Brain microvascular endothelial cell (primary cell): ENCODE results near the gene USP12.
A peak's percentile ranks its signal among the peaks of the same experiment; 100 is the strongest.
"Not testable (repeated sequence)": the region's sequence is repeated elsewhere in the genome, so short reads cannot be mapped to it uniquely, and the experiment has no call there.

Experiments used
- DNase-seq: peaks from one replicate; pipeline ENCODE4 v3.0.0-alpha.2; 2020
- H3K27ac ChIP-seq: fragments of 250-450 bp; sonication (Bioruptor Pico); 2 replicates; pipeline ENCODE4 v1.5.1; 2020; ENCODE audit warnings: mild to moderate bottlenecking, moderate library complexity
- H3K27me3 ChIP-seq: fragments of 250-450 bp; sonication (Bioruptor Pico); replicated peaks from 2 replicates; pipeline ENCODE4 v1.5.1; 2020; ENCODE audit warnings: mild to moderate bottlenecking
- H3K36me3 ChIP-seq: fragments of 250-450 bp; sonication (Bioruptor Pico); replicated peaks from 2 replicates; pipeline ENCODE4 v1.5.1; 2020; ENCODE audit warnings: mild to moderate bottlenecking
- H3K4me3 ChIP-seq: 2 replicates; pipeline ENCODE4 v1.5.1; 2011; ENCODE audit warnings: low read depth, mild to moderate bottlenecking, control low read depth, low read length, moderate library complexity
- CTCF ChIP-seq: IDR thresholded peaks from 2 replicates; pipeline ENCODE4 v1.5.1; 2011; ENCODE audit warnings: low read depth, mild to moderate bottlenecking, moderate library complexity, low read length, control low read depth, inconsistent platforms; ENCODE audit errors: missing control alignments
- in situ Hi-C: cut with HindIII; loops from 2 replicates; pipeline ENCODE4 v1.10.0; 2017; ENCODE audit warnings: low sequenced_read_pairs, low pct_ligation_motif_present

USP12 gene, protein sequence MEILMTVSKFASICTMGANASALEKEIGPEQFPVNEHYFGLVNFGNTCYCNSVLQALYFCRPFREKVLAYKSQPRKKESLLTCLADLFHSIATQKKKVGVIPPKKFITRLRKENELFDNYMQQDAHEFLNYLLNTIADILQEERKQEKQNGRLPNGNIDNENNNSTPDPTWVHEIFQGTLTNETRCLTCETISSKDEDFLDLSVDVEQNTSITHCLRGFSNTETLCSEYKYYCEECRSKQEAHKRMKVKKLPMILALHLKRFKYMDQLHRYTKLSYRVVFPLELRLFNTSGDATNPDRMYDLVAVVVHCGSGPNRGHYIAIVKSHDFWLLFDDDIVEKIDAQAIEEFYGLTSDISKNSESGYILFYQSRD

GRCh38 chr13:27171244-27171826, at the start of gene USP12:
TSS of gene USP12 (minus strand) at chr13:27171811. CDS start at chr13:27171639, 172 bp downstream.
- peak within 1 kb of the TSS; percentile 71 for H3K4me3 ChIP-seq
- TF ChIP-seq CTCF: peak; percentile 7
- in situ Hi-C loops: no loop called here
- no peaks in the 10 kb centered on the region for H3K27me3 ChIP-seq
- H3K27ac ChIP-seq: peak within 1 kb of the TSS; percentile 93
- no peak for DNase-seq
- H3K36me3 ChIP-seq: no peaks in the 10 kb centered on the region

DNA sequence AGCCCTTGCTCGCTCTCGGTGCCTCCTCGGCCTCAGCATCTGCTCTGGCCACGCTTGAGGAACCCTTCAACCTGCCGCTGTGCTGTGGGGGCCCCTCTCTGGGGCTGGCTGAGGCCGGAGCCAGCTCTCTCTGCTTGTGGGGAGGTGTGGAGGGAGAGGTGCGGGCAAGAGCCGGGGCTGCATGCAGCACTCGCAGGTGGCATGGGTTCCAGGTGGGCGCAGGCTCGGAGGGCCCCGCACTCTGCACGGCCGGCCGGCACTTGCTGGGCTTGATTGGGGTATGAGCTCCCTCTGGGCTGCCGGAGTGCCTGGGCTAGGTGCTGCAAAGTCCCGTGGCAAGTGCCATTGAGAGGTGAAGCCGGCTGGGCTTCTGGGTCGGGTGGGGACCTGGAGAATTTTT, 48.0 kb upstream of the USP12 start:
- no peak for TF ChIP-seq CTCF

DNA sequence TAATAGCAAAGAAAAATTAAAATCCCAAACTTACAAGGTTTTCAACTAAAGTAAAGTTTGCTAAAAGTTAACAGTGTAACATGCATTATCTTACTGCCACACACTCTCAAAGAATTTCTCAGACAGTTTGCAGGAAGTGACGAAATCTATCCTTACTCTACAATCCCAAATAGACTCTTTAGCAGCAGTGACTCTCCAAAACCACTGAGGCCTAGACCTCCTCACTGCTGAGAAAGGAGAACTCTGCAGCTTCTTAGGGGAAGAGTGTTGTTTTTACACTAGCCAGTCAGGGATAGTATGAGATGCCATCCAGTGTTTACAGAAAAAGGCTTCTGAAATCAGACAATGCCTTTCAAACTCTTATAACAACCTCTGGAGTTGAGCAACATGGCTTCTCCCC, 47.2 kb upstream of the USP12 start:
- in situ Hi-C loops, H3K27me3 ChIP-seq, DNase-seq, H3K27ac ChIP-seq, H3K36me3 ChIP-seq, H3K4me3 ChIP-seq: not testable (repeated sequence)

More for the DNA sequence above, 48.0 kb upstream of the USP12 start:
- in situ Hi-C loops: no loop called here
- Histone ChIP-seq H3K27me3 (no peaks in the 10 kb centered on the region), H3K4me3 (no peak overlapping the region), H3K27ac (no peak overlapping the region), H3K36me3 (no peaks in the 10 kb centered on the region)
- no peak for DNase-seq

GRCh38 chr13:27217791-27218190, 46.2 kb upstream of the USP12 start:
- DNase-seq, H3K27ac ChIP-seq, in situ Hi-C loops, H3K4me3 ChIP-seq, H3K27me3 ChIP-seq, H3K36me3 ChIP-seq: not testable (repeated sequence)

DNA sequence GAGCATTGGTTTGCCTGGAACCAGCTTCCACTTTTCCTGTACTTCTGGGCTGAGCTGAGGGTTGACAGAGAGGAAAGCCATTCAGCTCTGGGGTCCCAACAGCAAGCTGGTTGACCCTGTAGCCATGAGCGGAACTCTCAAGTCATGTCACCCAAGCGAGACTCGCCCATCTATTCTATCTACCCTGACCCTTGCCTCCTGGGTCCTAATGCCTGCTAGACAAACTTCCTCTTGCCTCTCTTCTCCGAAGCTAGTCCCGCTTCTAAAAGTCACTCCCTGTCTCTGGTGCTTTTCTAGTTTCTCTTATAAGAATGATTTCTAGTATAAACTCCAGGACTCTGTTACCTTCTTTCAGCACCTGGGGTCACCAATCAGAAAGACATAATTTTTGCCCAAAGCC, 41.8 kb upstream of the USP12 start:
- DNase-seq, H3K36me3 ChIP-seq, H3K27me3 ChIP-seq, H3K27ac ChIP-seq, in situ Hi-C loops, H3K4me3 ChIP-seq: not testable (repeated sequence)

- Histone ChIP-seq H3K27ac (no peak overlapping the region), H3K36me3 (no peaks in the 10 kb centered on the region), H3K4me3 (no peak overlapping the region), H3K27me3 (no peaks in the 10 kb centered on the region)
- DNase-seq: peak; percentile 82
- in situ Hi-C loops: no loop called here
- no peak for TF ChIP-seq CTCF
These were observed 40.3 kb upstream of the USP12 start for GRCh38 chr13:27211771-27212364.

GRCh38 chr13:27211271-27211670, 39.7 kb upstream of the USP12 start:
- Histone ChIP-seq H3K27me3 (no peaks in the 10 kb centered on the region), H3K27ac (no peak overlapping the region), H3K4me3 (no peak overlapping the region), H3K36me3 (no peaks in the 10 kb centered on the region)
- in situ Hi-C loops: no loop called here
- DNase-seq: no peak
- TF ChIP-seq CTCF: no peak
